Small intestine (tissue), 7 donors: Measurements from ENCODE around the gene TBX18. TPM values are rescaled to one million over a fixed set of nuclear protein-coding genes. Genes with fewer than 3 reads are reported as not detected.

Experiments
- DNase-seq, 2 donors: peaks; one replicate each; pipeline versions ENCODE4 v3.0.0 to v3.0.0-alpha.2; 2013
- FAIRE-seq: peaks from 2 replicates; lab custom pipeline; 2012; peaks lifted over from hg19 to GRCh38; lab: Jason Lieb, UNC
- H3K27ac ChIP-seq, 3 donors: one replicate each; pipeline ENCODE4 v1.5.1; 2013; ENCODE audit warnings: low read length in 2 of 3, mild to moderate bottlenecking in 2 of 3, control low read depth in 1 of 3, inconsistent platforms in 1 of 3, low read depth in 1 of 3, moderate library complexity in 1 of 3
- H3K27me3 ChIP-seq, 3 donors: one replicate each; pipeline ENCODE4 v1.6.1; 2013; ENCODE audit warnings: low read length in 3 of 3, inconsistent platforms in 1 of 3; ENCODE audit not compliant: control insufficient read depth in 3 of 3, insufficient read depth in 3 of 3
- H3K36me3 ChIP-seq, 3 donors: one replicate each; pipeline ENCODE4 v1.6.1; 2013; ENCODE audit warnings: low read length in 3 of 3, inconsistent platforms in 1 of 3, low read depth in 1 of 3, mild to moderate bottlenecking in 1 of 3, moderate library complexity in 1 of 3; ENCODE audit not compliant: control insufficient read depth in 3 of 3, insufficient read depth in 2 of 3
- H3K4me1 ChIP-seq, 3 donors: one replicate each; pipeline ENCODE4 v1.6.1; 2013; ENCODE audit warnings: low read length in 2 of 3, inconsistent platforms in 1 of 3, low read depth in 1 of 3, mild to moderate bottlenecking in 1 of 3, moderate library complexity in 1 of 3; ENCODE audit not compliant: control insufficient read depth in 3 of 3, insufficient read depth in 2 of 3
- H3K4me3 ChIP-seq, 3 donors: one replicate each; pipeline ENCODE4 v1.5.1; 2013; ENCODE audit warnings: low read length in 3 of 3, control low read depth in 1 of 3, inconsistent platforms in 1 of 3, low read depth in 1 of 3, mild to moderate bottlenecking in 1 of 3, moderate library complexity in 1 of 3
- H3K9me3 ChIP-seq, 2 donors: one replicate each; pipeline ENCODE4 v1.6.1; 2013; ENCODE audit warnings: low read depth in 1 of 2, low read length in 1 of 2; ENCODE audit not compliant: control insufficient read depth in 2 of 2, insufficient read depth in 1 of 2
- WGBS, 3 donors: extraction: QIAGEN DNeasy Blood & Tissue Kit; methylation state at CpG; one replicate each; pipeline ENCODE4 v1.1.7; 2013; 5-methylcytosine and 5-hydroxymethylcytosine counted together
- polyA plus RNA-seq, 4 donors: library from polyadenylated mRNA; stranded (reverse) in 3 of 4; unstranded in 1 of 4; fragments of 200-250 nt in 3 of 4; fragments of 120-200 nt in 1 of 4; gene quantifications; one replicate each; pipeline versions ENCODE4 v1.2.1 to v1.2.3, GENCODE V29; 2013
- donor health status: healthy with polysubstance abuse.
- donor health status: control.
- donor health status: control.
- donor health status: Bipolar disorder and iron deficiency.
- donor health status: healthy.

TBX18 gene
- polyA plus RNA-seq, 4 donors: 0.31 to 0.62 TPM; not detected in 2

- H3K4me3 ChIP-seq: no peak overlapping the region
- 75 to 81% (median 77%) methylated on average over 5 of the region's 5 CpGs for WGBS, 3 donors
- H3K36me3 ChIP-seq: no peaks in the 10 kb centered on the region
- FAIRE-seq: no peak
- no peak overlapping the region for H3K27ac ChIP-seq
- no peak for DNase-seq
- H3K9me3 ChIP-seq: no peaks in the 10 kb centered on the region
- peaks cover 0 to 8% (median 4%) of the 10 kb centered on the region in 3 donors for H3K27me3 ChIP-seq
- no peaks in the 10 kb centered on the region for H3K4me1 ChIP-seq
Measured at GRCh38 chr6:84752118-84752850, 12.1 kb downstream of the TBX18 start.

- peaks cover 0 to 3% (median 2%) of the 10 kb centered on the region in 3 donors for H3K27me3 ChIP-seq
- H3K4me1 ChIP-seq: no peaks in the 10 kb centered on the region
- H3K36me3 ChIP-seq: no peaks in the 10 kb centered on the region
- H3K9me3 ChIP-seq: no peaks in the 10 kb centered on the region
- H3K27ac ChIP-seq: no peak overlapping the region
- FAIRE-seq (no peak), DNase-seq (no peak)
- no peak overlapping the region for H3K4me3 ChIP-seq
Measured at GRCh38 chr6:84749181-84749580, 15.2 kb downstream of the TBX18 start.

- 40 to 58% (median 47%) methylated on average over 2 of the region's 2 CpGs for WGBS, 3 donors
- DNase-seq (no peak), FAIRE-seq (no peak)
- Histone ChIP-seq H3K36me3 (no peaks in the 10 kb centered on the region), H3K27me3 (peaks cover 0 to 3% (median 2%) of the 10 kb centered on the region in 3 donors), H3K4me3 (no peak overlapping the region), H3K4me1 (no peaks in the 10 kb centered on the region), H3K9me3 (no peaks in the 10 kb centered on the region), H3K27ac (no peak overlapping the region)
Measured at GRCh38 chr6:84748376-84748775, 16.0 kb downstream of the TBX18 start.

GRCh38 chr6:84743616-84744015 is 20.8 kb downstream of the TBX18 start:
- no peak for FAIRE-seq

GRCh38 chr6:84740385-84740784 is 24.0 kb downstream of the TBX18 start:
- H3K27me3 ChIP-seq: no peaks in the 10 kb centered on the region
- DNase-seq: no peak
- H3K4me3 ChIP-seq: no peak overlapping the region
- FAIRE-seq: no peak
- WGBS, 3 donors: 38 to 80% (median 51%) methylated on average over 1 of the region's 1 CpG
- no peaks in the 10 kb centered on the region for H3K4me1 ChIP-seq
- no peaks in the 10 kb centered on the region for H3K9me3 ChIP-seq
- no peaks in the 10 kb centered on the region for H3K36me3 ChIP-seq
- no peak overlapping the region for H3K27ac ChIP-seq

More at GRCh38 chr6:84743616-84744015, 20.8 kb downstream of the TBX18 start:
- Histone ChIP-seq H3K4me1 (no peaks in the 10 kb centered on the region), H3K4me3 (no peak overlapping the region), H3K27me3 (no peaks in the 10 kb centered on the region), H3K36me3 (no peaks in the 10 kb centered on the region), H3K27ac (no peak overlapping the region), H3K9me3 (no peaks in the 10 kb centered on the region)
- WGBS, 3 donors: 60 to 77% (median 69%) methylated on average over 4 of the region's 4 CpGs
- DNase-seq: no peak

- no peak for DNase-seq
- no peaks in the 10 kb centered on the region for H3K27me3 ChIP-seq
- no peaks in the 10 kb centered on the region for H3K36me3 ChIP-seq
- FAIRE-seq: no peak
- no peaks in the 10 kb centered on the region for H3K4me1 ChIP-seq
- 77 to 90% (median 86%) methylated on average over 1 of the region's 1 CpG for WGBS, 3 donors
- H3K27ac ChIP-seq: no peak overlapping the region
- no peak overlapping the region for H3K4me3 ChIP-seq
- no peaks in the 10 kb centered on the region for H3K9me3 ChIP-seq
Measured at GRCh38 chr6:84739866-84740208, 24.6 kb downstream of the TBX18 start.

- Histone ChIP-seq H3K4me3 (no peak overlapping the region), H3K27me3 (no peaks in the 10 kb centered on the region), H3K4me1 (no peaks in the 10 kb centered on the region), H3K36me3 (no peaks in the 10 kb centered on the region), H3K9me3 (no peaks in the 10 kb centered on the region), H3K27ac (no peak overlapping the region)
- DNase-seq (no peak), FAIRE-seq (no peak)
- 86 to 94% (median 93%) methylated on average over 2 of the region's 2 CpGs for WGBS, 3 donors
Measured at GRCh38 chr6:84738996-84739865, 25.2 kb downstream of the TBX18 start.

GRCh38 chr6:84733889-84734288 is 30.5 kb downstream of the TBX18 start:
- FAIRE-seq: no peak
- no peaks in the 10 kb centered on the region for H3K4me1 ChIP-seq

More at GRCh38 chr6:84733889-84734288, 30.5 kb downstream of the TBX18 start:
- H3K9me3 ChIP-seq: no peaks in the 10 kb centered on the region
- no peak overlapping the region for H3K4me3 ChIP-seq
- no peak for DNase-seq
- no peaks in the 10 kb centered on the region for H3K36me3 ChIP-seq
- no peaks in the 10 kb centered on the region for H3K27me3 ChIP-seq
- 45 to 57% (median 55%) methylated on average over 2 of the region's 2 CpGs for WGBS, 3 donors
- no peak overlapping the region for H3K27ac ChIP-seq
